H1 (cell line): Measurements from ENCODE around the gene SUOX. TPM values are rescaled to one million over a fixed set of nuclear protein-coding genes. Genes with fewer than 3 reads are reported as not detected.

Source experiments
- CTCF ChIA-PET: fragments of 300-600 bp; sonication (Branson Sonifier 250); formaldehyde crosslinking; loops from one replicate; lab custom pipeline; 2021; ENCODE audit not compliant: partially characterized antibody; lab: Charles Lee
- POLR2A ChIA-PET: fragments of 300-600 bp; sonication (Branson Sonifier 250); formaldehyde crosslinking; loops from one replicate; lab custom pipeline; 2021; ENCODE audit warnings: inconsistent platforms; ENCODE audit not compliant: partially characterized antibody; lab: Charles Lee
- DNase-seq, 2 experiments: peaks; one replicate each; pipeline versions ENCODE4 v3.0.0 to v3.0.0-alpha.2; 2010 to 2022; ENCODE audit warnings: low spot score in 2 of 2, low read depth in 1 of 2, mixed read lengths in 1 of 2
- FAIRE-seq: peaks from 2 replicates; lab custom pipeline; 2011; peaks lifted over from hg19 to GRCh38; lab: Jason Lieb, UNC
- H2AFZ ChIP-seq: 2 replicates; pipeline ENCODE4 v1.8.1; 2012; ENCODE audit warnings: low read length, inconsistent platforms
- H2AK5ac ChIP-seq: 2 replicates; pipeline ENCODE4 v1.6.1; 2013; ENCODE audit warnings: low read depth, low read length
- H2BK120ac ChIP-seq: replicated peaks from 2 replicates; pipeline ENCODE3; 2013; ENCODE audit warnings: low read depth, low read length, inconsistent platforms
- H2BK12ac ChIP-seq: 2 replicates; pipeline ENCODE4 v1.6.1; 2013; ENCODE audit warnings: low read depth, low read length
- H2BK15ac ChIP-seq: 2 replicates; pipeline ENCODE4 v1.6.1; 2013; ENCODE audit warnings: low read length
- H2BK20ac ChIP-seq: 2 replicates; pipeline ENCODE4 v1.6.1; 2013; ENCODE audit warnings: low read length
- H2BK5ac ChIP-seq: 2 replicates; pipeline ENCODE4 v1.6.1; 2013; ENCODE audit warnings: low read depth, low read length
- H3K14ac ChIP-seq: 2 replicates; pipeline ENCODE4 v1.6.1; 2013; ENCODE audit warnings: inconsistent platforms; ENCODE audit not compliant: insufficient read length
- H3K18ac ChIP-seq: 2 replicates; pipeline ENCODE4 v1.6.1; 2013; ENCODE audit warnings: low read length; ENCODE audit errors: extremely low read depth
- H3K23ac ChIP-seq: 2 replicates; pipeline ENCODE4 v1.6.1; 2013; ENCODE audit warnings: inconsistent platforms; ENCODE audit not compliant: insufficient read length
- H3K23me2 ChIP-seq: 2 replicates; pipeline ENCODE4 v1.6.1; 2013; ENCODE audit warnings: low read depth, low read length
- H3K27ac ChIP-seq: 2 replicates; pipeline ENCODE4 v1.6.1; 2011; ENCODE audit warnings: low read depth, low read length, inconsistent platforms
- H3K27me3 ChIP-seq, 4 experiments: replicated peaks in 1 of 4; 1 replicate in 1 of 4; 2 replicates in 3 of 4; pipeline versions ENCODE4 v1.6.1 to v1.8.1; 2011 to 2013; ENCODE audit warnings: low read length in 3 of 4, mild to moderate bottlenecking in 3 of 4, inconsistent platforms in 2 of 4, mixed read lengths in 2 of 4, moderate library complexity in 1 of 4; ENCODE audit not compliant: control insufficient read depth in 3 of 4, insufficient read depth in 3 of 4; ENCODE audit errors: extremely low read depth in 1 of 4
- H3K36me3 ChIP-seq, 4 experiments: 2 replicates each; pipeline versions ENCODE4 v1.6.1 to v1.8.1; 2011 to 2013; ENCODE audit warnings: mild to moderate bottlenecking in 4 of 4, low read length in 3 of 4, moderate library complexity in 2 of 4, control low read depth in 1 of 4, inconsistent platforms in 1 of 4; ENCODE audit not compliant: insufficient read depth in 4 of 4, control insufficient read depth in 2 of 4
- H3K4ac ChIP-seq: replicated peaks from 2 replicates; pipeline ENCODE3; 2013; ENCODE audit warnings: low read length, low read depth, mixed read lengths, inconsistent platforms; ENCODE audit not compliant: insufficient read length
- H3K4me1 ChIP-seq, 4 experiments: replicated peaks in 1 of 4; 1 replicate in 1 of 4; 2 replicates in 3 of 4; pipeline versions ENCODE4 v1.6.1 to v1.8.1; 2011 to 2013; ENCODE audit warnings: low read length in 3 of 4, inconsistent platforms in 2 of 4, mixed read lengths in 1 of 4; ENCODE audit not compliant: insufficient read depth in 4 of 4, control insufficient read depth in 3 of 4
- H3K4me2 ChIP-seq, 2 experiments: 2 replicates each; pipeline versions ENCODE4 v1.6.1 to v1.8.1; 2011 to 2013; ENCODE audit warnings: low read depth in 2 of 2, low read length in 2 of 2, control low read depth in 1 of 2, inconsistent platforms in 1 of 2, mild to moderate bottlenecking in 1 of 2; ENCODE audit not compliant: insufficient read depth in 1 of 2
- H3K4me3 ChIP-seq, 4 experiments: fragments of 200-600, 300-600 bp in 1 of 4; sonication (generic), shearing (Covaris generic), sonication (Bioruptor Twin) in 1 of 4; 2 replicates each; pipeline versions ENCODE4 v1.5.1 to v1.8.1; 2011 to 2016; ENCODE audit warnings: low read length in 4 of 4, low read depth in 3 of 4, control low read depth in 2 of 4, inconsistent platforms in 2 of 4, mild to moderate bottlenecking in 2 of 4, mixed read lengths in 1 of 4, moderate library complexity in 1 of 4; ENCODE audit not compliant: insufficient read depth in 2 of 4; ENCODE audit errors: extremely low read depth in 1 of 4
- H3K56ac ChIP-seq: replicated peaks from 2 replicates; pipeline ENCODE3; 2013; ENCODE audit warnings: low read depth, mild to moderate bottlenecking, mixed read lengths, low read length, inconsistent platforms; ENCODE audit not compliant: insufficient read length
- H3K79me1 ChIP-seq: 2 replicates; pipeline ENCODE4 v1.6.1; 2013; ENCODE audit warnings: low read depth, low read length, control low read depth
- H3K79me2 ChIP-seq, 2 experiments: 2 replicates each; pipeline versions ENCODE4 v1.6.1 to v1.8.1; 2012 to 2013; ENCODE audit warnings: low read length in 2 of 2, mild to moderate bottlenecking in 2 of 2, inconsistent platforms in 1 of 2; ENCODE audit not compliant: insufficient read depth in 2 of 2, control insufficient read depth in 1 of 2
- H3K9ac ChIP-seq, 4 experiments: replicated peaks in 1 of 4; 1 replicate in 1 of 4; 2 replicates in 3 of 4; pipeline versions ENCODE4 v1.6.1 to v1.8.1; 2011 to 2013; ENCODE audit warnings: low read depth in 3 of 4, low read length in 3 of 4, control low read depth in 2 of 4, mild to moderate bottlenecking in 2 of 4, moderate library complexity in 2 of 4, inconsistent platforms in 1 of 4; ENCODE audit errors: extremely low read depth in 1 of 4
- H3K9me3 ChIP-seq, 2 experiments: 2 replicates each; pipeline versions ENCODE4 v1.6.1 to v1.8.1; 2012 to 2013; ENCODE audit warnings: mild to moderate bottlenecking in 2 of 2, moderate library complexity in 2 of 2, control low read depth in 1 of 2, inconsistent platforms in 1 of 2, low read depth in 1 of 2, low read length in 1 of 2, mixed read lengths in 1 of 2; ENCODE audit not compliant: insufficient read depth in 2 of 2
- H4K20me1 ChIP-seq, 2 experiments: replicated peaks in 1 of 2; 2 replicates each; pipeline versions ENCODE3 to v1.8.1; 2011 to 2013; ENCODE audit warnings: inconsistent platforms in 2 of 2, low read length in 2 of 2, mild to moderate bottlenecking in 1 of 2; ENCODE audit not compliant: insufficient read depth in 2 of 2, control insufficient read depth in 1 of 2
- H4K5ac ChIP-seq: 2 replicates; pipeline ENCODE4 v1.6.1; 2013; ENCODE audit warnings: low read length, low read depth, mixed read lengths, inconsistent platforms; ENCODE audit not compliant: insufficient read length
- H4K8ac ChIP-seq: 2 replicates; pipeline ENCODE4 v1.8.0; 2013; ENCODE audit warnings: mild to moderate bottlenecking, moderate library complexity, low read length, inconsistent platforms; ENCODE audit not compliant: insufficient read depth; ENCODE audit errors: extremely low read depth
- H4K91ac ChIP-seq: replicated peaks from 2 replicates; pipeline ENCODE3; 2013; ENCODE audit warnings: low read length, mixed read lengths, inconsistent platforms; ENCODE audit not compliant: insufficient read length
- BCL11A ChIP-seq, 2 experiments: IDR thresholded peaks; one replicate each; pipeline ENCODE4 v1.6.1; 2011; ENCODE audit warnings: low read depth in 2 of 2, low read length in 2 of 2, mild to moderate bottlenecking in 2 of 2
- FOSL1 ChIP-seq: IDR thresholded peaks from 2 replicates; pipeline ENCODE4 v1.6.1; 2011; ENCODE audit warnings: mild to moderate bottlenecking, low read depth, low read length, moderate library complexity; ENCODE audit not compliant: insufficient read depth
- KDM5A ChIP-seq: fragments of 200-600 bp; IDR thresholded peaks from 2 replicates; pipeline ENCODE4 v1.7.1; 2012; ENCODE audit warnings: mild to moderate bottlenecking, low read length, inconsistent platforms, mixed read lengths
- MAFK ChIP-seq: IDR thresholded peaks from 2 replicates; pipeline ENCODE4 v1.6.1; 2012; ENCODE audit warnings: low read depth, mild to moderate bottlenecking, improper control_type of control experiment, low read length
- NANOG ChIP-seq: IDR thresholded peaks from 2 replicates; pipeline ENCODE4 v1.6.1; 2011; ENCODE audit warnings: low read length, low read depth, mild to moderate bottlenecking, inconsistent platforms; ENCODE audit not compliant: insufficient read depth, poor library complexity, severe bottlenecking
- POLR2A ChIP-seq, 2 experiments: IDR thresholded peaks; 1 replicate in 1 of 2; 2 replicates in 1 of 2; pipeline ENCODE4 v1.6.1; 2011; ENCODE audit warnings: low read depth in 2 of 2, low read length in 2 of 2, mild to moderate bottlenecking in 2 of 2; ENCODE audit errors: control extremely low read depth in 1 of 2
- POLR2AphosphoS5 ChIP-seq: IDR thresholded peaks from 2 replicates; pipeline ENCODE4 v1.6.1; 2011; ENCODE audit warnings: low read depth, low read length
- RNF2 ChIP-seq: fragments of 200-900, 300-1000 bp; sonication (generic); IDR thresholded peaks from 2 replicates; pipeline ENCODE4 v1.7.1; 2016; ENCODE audit warnings: borderline replicate concordance, low read depth, mild to moderate bottlenecking, antibody characterized with exemption, low read length; ENCODE audit not compliant: poor library complexity, severe bottlenecking; ENCODE audit errors: missing control alignments
- TCF12 ChIP-seq: IDR thresholded peaks from 2 replicates; pipeline ENCODE4 v1.6.1; 2011; ENCODE audit warnings: low read depth, mild to moderate bottlenecking, low read length
- WGBS, 2 experiments: shearing (Covaris generic) in 1 of 2; methylation state at CpG; one replicate each; pipeline versions ENCODE4 v1.1.6 to v1.1.7; 2013 to 2015; ENCODE audit warnings: low lambda C conversion rate in 2 of 2, mixed read lengths in 2 of 2, inconsistent platforms in 1 of 2, low coverage in 1 of 2, missing lambda C conversion rate in 1 of 2; ENCODE audit not compliant: insufficient replicate concordance in 2 of 2, insufficient coverage in 1 of 2, insufficient read length in 1 of 2; ENCODE audit errors: extremely low coverage in 1 of 2, missing lambda C conversion rate in 1 of 2; 5-methylcytosine and 5-hydroxymethylcytosine counted together
- polyA plus RNA-seq, 7 experiments: library from polyadenylated mRNA; depleted of rRNA in 3 of 7; stranded (reverse) in 5 of 7; unstranded in 2 of 7; fragments of >200 nt in 5 of 7; fragments of 200-250 nt in 2 of 7; gene quantifications; 1 replicate in 5 of 7; 2 replicates in 1 of 7; 4 replicates in 1 of 7; pipeline versions ENCODE4 v1.2.1 to v1.2.3, GENCODE V29; 2011 to 2013; ENCODE audit warnings: missing spikeins in 2 of 7, mixed read lengths in 2 of 7
- total RNA-seq: library from RNA; stranded (reverse); fragmentation: NEBNext Ultra II Directional; extraction: Animal tissue kit (Norgen Biotek cat#: 25700); gene quantifications from 2 replicates; pipeline ENCODE4 v1.2.1, GENCODE V29; 2021

Gene SUOX
- total and polyA plus RNA-seq, 2 of the 8 experiments (the other 6 are each of a cell fraction or from before 2014, with no cell fraction given), result 22.5 to 31.3 TPM

DNA sequence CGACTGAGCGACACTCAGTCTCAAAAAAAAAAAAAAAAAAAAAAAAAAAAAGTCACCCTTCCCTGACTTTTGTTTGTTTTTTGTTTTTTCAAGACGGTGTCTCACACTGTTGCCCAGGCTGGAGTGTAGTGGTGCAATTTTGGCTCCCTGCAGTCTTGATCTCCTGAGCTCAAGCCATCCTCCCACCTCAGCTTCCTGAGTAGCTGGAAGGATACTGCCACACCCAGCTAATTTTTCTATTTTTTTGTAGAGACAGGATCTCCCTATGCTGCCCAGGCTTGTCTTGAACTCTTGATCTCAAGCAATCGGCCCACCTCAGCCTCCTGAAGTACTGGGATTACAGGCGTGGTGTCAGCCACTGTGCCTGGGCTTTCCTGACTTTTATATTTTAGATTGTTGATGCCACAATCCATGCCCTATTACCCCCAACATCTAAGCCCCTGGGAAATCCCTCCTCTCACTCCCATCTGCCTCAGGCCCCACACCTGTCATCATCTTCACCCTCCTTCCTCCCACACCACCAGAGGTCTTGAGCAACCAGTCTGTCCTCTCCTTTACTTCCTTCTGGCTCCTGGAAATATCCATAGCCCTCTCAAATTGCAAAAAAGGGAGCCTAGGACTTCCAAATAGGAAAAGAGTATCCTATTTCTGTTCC, 31.6 kb downstream of the SUOX start:
- Histone ChIP-seq H2BK5ac (no peak overlapping the region), H3K9ac (no peak overlapping the region), H2BK120ac (no peak overlapping the region), H3K9me3 (no peaks in the 10 kb centered on the region), H3K23ac (no peak overlapping the region), H2BK20ac (no peak overlapping the region), H3K36me3 (peaks cover 7 to 37% (median 19%) of the 10 kb centered on the region in 4 experiments; a peak in 7 of 8 replicates), H3K56ac (no peak overlapping the region), H2BK12ac (no peak overlapping the region), H3K79me1 (no peaks in the 10 kb centered on the region; the same call in 1 of the 2 replicates), H2AFZ (no peak overlapping the region), H3K4me1 (no peaks in the 10 kb centered on the region), H3K4me2 (no peak overlapping the region), H3K23me2 (no peaks in the 10 kb centered on the region), H4K91ac (no peak overlapping the region), H3K18ac (no peak overlapping the region), H3K79me2 (no peaks in the 10 kb centered on the region), H3K27me3 (no peaks in the 10 kb centered on the region), H3K14ac (no peak overlapping the region), H4K8ac (no peak overlapping the region), H3K27ac (no peak overlapping the region), H3K4me3 (no peak overlapping the region), H2AK5ac (no peak overlapping the region), H4K5ac (no peak overlapping the region), H4K20me1 (no peaks in the 10 kb centered on the region), H3K4ac (no peak overlapping the region), H2BK15ac (no peak overlapping the region)
- WGBS, 2 experiments, result 94% methylated on average over 4 of the region's 5 CpGs; no CpG with 5 or more reads in 1 of the 2 experiments
- no peak for DNase-seq
- CTCF ChIA-PET, result interaction anchor here (0.6 to 18.1 kb wide), 26 partner anchors 9 to 920 kb away, joined by 3 to 256 read pairs (median 3); partner anchors contain the start of genes IKZF4 and SUOX
- no peak for FAIRE-seq
- POLR2A ChIA-PET, result interaction anchor here (0.7 to 2.3 kb wide), 15 partner anchors 8 to 193 kb away, joined by 3 to 12 read pairs (median 4); partner anchors contain the start of genes IKZF4, RAB5B, RNF41 and SUOX
- TF ChIP-seq KDM5A, result no peak
- no peak for TF ChIP-seq BCL11A (IDR thresholded peaks at IDR 0.05; ENCODE audit: low read depth in 2 of 2, low read length in 2 of 2)
- TF ChIP-seq POLR2AphosphoS5, result no peak
- TF ChIP-seq MAFK, result no peak
- no peak for TF ChIP-seq NANOG
- no peak for TF ChIP-seq TCF12
- no peak for TF ChIP-seq POLR2A (IDR thresholded peaks at IDR 0.05; ENCODE audit: control extremely low read depth in 1 of 2, low read depth in 2 of 2, low read length in 2 of 2)
- TF ChIP-seq RNF2, result no peak
- TF ChIP-seq FOSL1, result no peak
